ENCODE measurements around the gene SECTM1. TPM values are rescaled to one million over a fixed set of nuclear protein-coding genes. Genes with fewer than 3 reads are reported as not detected.

Gene SECTM1
- total RNA-seq, 1 donor from 2014 or later = 2.0 TPM

- DNase-seq (ENCODE audit: low read depth, low spot score) = no peak
Measured at GRCh38 chr17:82316651-82317393, 16.7 kb downstream of the SECTM1 start.

- no peak for DNase-seq (ENCODE audit: low read depth, low spot score)
Measured at GRCh38 chr17:82315703-82316358, 17.7 kb downstream of the SECTM1 start.

GRCh38 chr17:82314727-82315605, 18.6 kb downstream of the SECTM1 start:
- DNase-seq (ENCODE audit: low read depth, low spot score) = no peak

- DNase-seq (ENCODE audit: low read depth, low spot score) = no peak
Measured at GRCh38 chr17:82314012-82314726, 19.4 kb downstream of the SECTM1 start.

GRCh38 chr17:82313195-82314011, 20.2 kb downstream of the SECTM1 start:
- DNase-seq (ENCODE audit: low read depth, low spot score) = no peak

- DNase-seq (ENCODE audit: low read depth, low spot score) = no peak
Measured at GRCh38 chr17:82311971-82312370, 21.6 kb downstream of the SECTM1 start.

GRCh38 chr17:82310877-82311276, 22.7 kb downstream of the SECTM1 start:
- no peak for DNase-seq (ENCODE audit: low read depth, low spot score)

GRCh38 chr17:82309656-82310570, 23.7 kb downstream of the SECTM1 start:
- no peak for DNase-seq (ENCODE audit: low read depth, low spot score)

GRCh38 chr17:82305727-82306300, 27.8 kb downstream of the SECTM1 start:
- DNase-seq (ENCODE audit: low read depth, low spot score) = no peak

GRCh38 chr17:82304826-82305726, 28.5 kb downstream of the SECTM1 start:
- no peak for DNase-seq (ENCODE audit: low read depth, low spot score)

GRCh38 chr17:82303944-82304808, 29.4 kb downstream of the SECTM1 start:
- no peak for DNase-seq (ENCODE audit: low read depth, low spot score)

- DNase-seq (ENCODE audit: low read depth, low spot score) = no peak
Measured at GRCh38 chr17:82302991-82303943, 30.3 kb downstream of the SECTM1 start.

GRCh38 chr17:82302568-82302963, 31.0 kb downstream of the SECTM1 start:
- no peak for DNase-seq (ENCODE audit: low read depth, low spot score)

GRCh38 chr17:82301916-82302567, 31.5 kb downstream of the SECTM1 start:
- DNase-seq (ENCODE audit: low read depth, low spot score) = no peak

- no peak for DNase-seq (ENCODE audit: low read depth, low spot score)
Measured at GRCh38 chr17:82301300-82301915, 32.2 kb downstream of the SECTM1 start.

Measured in pulmonary artery endothelial cell (primary cell).